Nephron (organoid): ENCODE data around the gene CETP.

Source experiments
- H3K27ac Mint-ChIP-seq, 3 experiments: 2 replicates each; pipeline ENCODE4 v1.8.0; 2020; ENCODE audit warnings: mixed read lengths in 3 of 3, mild to moderate bottlenecking in 2 of 3, moderate library complexity in 1 of 3
- H3K27me3 Mint-ChIP-seq: 2 replicates; pipeline ENCODE4 v1.8.0; 2021; ENCODE audit warnings: low read depth, mild to moderate bottlenecking, moderate library complexity, mixed read lengths
- H3K36me3 Mint-ChIP-seq: 2 replicates; pipeline ENCODE4 v1.8.0; 2020; ENCODE audit warnings: low read depth, mixed read lengths
- H3K4me1 Mint-ChIP-seq: 2 replicates; pipeline ENCODE4 v1.8.0; 2020; ENCODE audit warnings: mixed read lengths
- H3K4me3 Mint-ChIP-seq, 3 experiments: 2 replicates each; pipeline ENCODE4 v1.8.0; 2020; ENCODE audit warnings: mild to moderate bottlenecking in 3 of 3, mixed read lengths in 3 of 3, moderate library complexity in 2 of 3
- H3K9me3 Mint-ChIP-seq: 2 replicates; pipeline ENCODE4 v1.8.0; 2020; ENCODE audit warnings: mixed read lengths
- CTCF ChIP-seq, 3 experiments: fragments of 200-600 bp; sonication (generic); IDR thresholded peaks; one replicate each; pipeline ENCODE4 v1.5.0; 2021; ENCODE audit warnings: antibody characterized with exemption in 3 of 3; ENCODE audit not compliant: unreplicated experiment in 3 of 3

Gene CETP

GRCh38 chr16:57012353-57012752 is 50.6 kb downstream of the CETP start:
- Mint-ChIP-seq H3K27ac (no peak overlapping the region), H3K4me3 (no peak overlapping the region), H3K4me1 (no peaks in the 10 kb centered on the region), H3K27me3 (peaks cover 6% of the 10 kb centered on the region), H3K36me3 (no peaks in the 10 kb centered on the region), H3K9me3 (peaks cover 5% of the 10 kb centered on the region)
- no peak for TF ChIP-seq CTCF (IDR thresholded peaks at IDR 0.05; ENCODE audit: unreplicated experiment in 3 of 3)

- Mint-ChIP-seq H3K36me3 (no peaks in the 10 kb centered on the region), H3K27me3 (peaks cover 6% of the 10 kb centered on the region), H3K4me3 (no peak overlapping the region), H3K9me3 (peaks cover 5% of the 10 kb centered on the region), H3K27ac (no peak overlapping the region), H3K4me1 (no peaks in the 10 kb centered on the region)
- no peak for TF ChIP-seq CTCF (IDR thresholded peaks at IDR 0.05; ENCODE audit: unreplicated experiment in 3 of 3)
Measured at GRCh38 chr16:57013229-57013628, 51.5 kb downstream of the CETP start.

- no peak overlapping the region for H3K27ac Mint-ChIP-seq
- no peak overlapping the region for H3K4me3 Mint-ChIP-seq
- H3K36me3 Mint-ChIP-seq, result no peaks in the 10 kb centered on the region
- no peaks in the 10 kb centered on the region for H3K4me1 Mint-ChIP-seq
- H3K9me3 Mint-ChIP-seq, result peaks cover 5% of the 10 kb centered on the region
- no peak for TF ChIP-seq CTCF (IDR thresholded peaks at IDR 0.05; ENCODE audit: unreplicated experiment in 3 of 3)
- peaks cover 6% of the 10 kb centered on the region for H3K27me3 Mint-ChIP-seq
Measured at GRCh38 chr16:57013902-57014301, 52.2 kb downstream of the CETP start.

GRCh38 chr16:57016301-57016700 is 54.6 kb downstream of the CETP start:
- no peak overlapping the region for H3K4me3 Mint-ChIP-seq
- peaks cover 5% of the 10 kb centered on the region for H3K9me3 Mint-ChIP-seq
- peaks cover 15% of the 10 kb centered on the region for H3K27me3 Mint-ChIP-seq
- no peak overlapping the region for H3K27ac Mint-ChIP-seq
- H3K36me3 Mint-ChIP-seq, result no peaks in the 10 kb centered on the region
- TF ChIP-seq CTCF (IDR thresholded peaks at IDR 0.05; ENCODE audit: unreplicated experiment in 3 of 3), result no peak
- no peaks in the 10 kb centered on the region for H3K4me1 Mint-ChIP-seq

GRCh38 chr16:57016831-57017230 is 55.1 kb downstream of the CETP start:
- Mint-ChIP-seq H3K4me3 (no peak overlapping the region), H3K36me3 (no peaks in the 10 kb centered on the region), H3K27me3 (peaks cover 15% of the 10 kb centered on the region), H3K9me3 (peaks cover 5% of the 10 kb centered on the region), H3K27ac (no peak overlapping the region), H3K4me1 (no peaks in the 10 kb centered on the region)
- no peak for TF ChIP-seq CTCF (IDR thresholded peaks at IDR 0.05; ENCODE audit: unreplicated experiment in 3 of 3)

- Mint-ChIP-seq H3K27ac (no peak overlapping the region), H3K27me3 (peaks cover 16% of the 10 kb centered on the region), H3K9me3 (peaks cover 5% of the 10 kb centered on the region), H3K4me1 (no peaks in the 10 kb centered on the region), H3K4me3 (no peak overlapping the region), H3K36me3 (no peaks in the 10 kb centered on the region)
- TF ChIP-seq CTCF (IDR thresholded peaks at IDR 0.05; ENCODE audit: unreplicated experiment in 3 of 3), result no peak
Measured at GRCh38 chr16:57017251-57017650, 55.5 kb downstream of the CETP start.
